IPS-18a (cell line): ENCODE data around the gene CAP1.
A peak's percentile ranks its signal among the peaks of the same experiment; 100 is the strongest.
"Not testable (repeated sequence)": the region's sequence is repeated elsewhere in the genome, so short reads cannot be mapped to it uniquely, and the experiment has no call there.

Experiments used
- H3K27ac ChIP-seq: one replicate; pipeline ENCODE4 v1.5.1; 2013; ENCODE audit warnings: low read length
- H3K27me3 ChIP-seq: one replicate; pipeline ENCODE4 v1.6.1; 2013; ENCODE audit warnings: mild to moderate bottlenecking, low read length; ENCODE audit not compliant: control insufficient read depth, insufficient read depth
- H3K36me3 ChIP-seq: one replicate; pipeline ENCODE4 v1.6.1; 2013; ENCODE audit warnings: low read depth, low read length; ENCODE audit not compliant: control insufficient read depth
- H3K4me1 ChIP-seq: one replicate; pipeline ENCODE4 v1.6.1; 2013; ENCODE audit warnings: low read depth, low read length; ENCODE audit not compliant: control insufficient read depth
- H3K4me3 ChIP-seq: one replicate; pipeline ENCODE4 v1.5.1; 2013; ENCODE audit warnings: low read length
- H3K9ac ChIP-seq: one replicate; pipeline ENCODE4 v1.6.1; 2013; ENCODE audit warnings: mild to moderate bottlenecking, low read length, moderate library complexity
- H3K9me3 ChIP-seq: one replicate; pipeline ENCODE4 v1.6.1; 2013; ENCODE audit warnings: low read depth, low read length; ENCODE audit not compliant: control insufficient read depth

CAP1 gene, protein sequence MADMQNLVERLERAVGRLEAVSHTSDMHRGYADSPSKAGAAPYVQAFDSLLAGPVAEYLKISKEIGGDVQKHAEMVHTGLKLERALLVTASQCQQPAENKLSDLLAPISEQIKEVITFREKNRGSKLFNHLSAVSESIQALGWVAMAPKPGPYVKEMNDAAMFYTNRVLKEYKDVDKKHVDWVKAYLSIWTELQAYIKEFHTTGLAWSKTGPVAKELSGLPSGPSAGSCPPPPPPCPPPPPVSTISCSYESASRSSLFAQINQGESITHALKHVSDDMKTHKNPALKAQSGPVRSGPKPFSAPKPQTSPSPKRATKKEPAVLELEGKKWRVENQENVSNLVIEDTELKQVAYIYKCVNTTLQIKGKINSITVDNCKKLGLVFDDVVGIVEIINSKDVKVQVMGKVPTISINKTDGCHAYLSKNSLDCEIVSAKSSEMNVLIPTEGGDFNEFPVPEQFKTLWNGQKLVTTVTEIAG

DNA sequence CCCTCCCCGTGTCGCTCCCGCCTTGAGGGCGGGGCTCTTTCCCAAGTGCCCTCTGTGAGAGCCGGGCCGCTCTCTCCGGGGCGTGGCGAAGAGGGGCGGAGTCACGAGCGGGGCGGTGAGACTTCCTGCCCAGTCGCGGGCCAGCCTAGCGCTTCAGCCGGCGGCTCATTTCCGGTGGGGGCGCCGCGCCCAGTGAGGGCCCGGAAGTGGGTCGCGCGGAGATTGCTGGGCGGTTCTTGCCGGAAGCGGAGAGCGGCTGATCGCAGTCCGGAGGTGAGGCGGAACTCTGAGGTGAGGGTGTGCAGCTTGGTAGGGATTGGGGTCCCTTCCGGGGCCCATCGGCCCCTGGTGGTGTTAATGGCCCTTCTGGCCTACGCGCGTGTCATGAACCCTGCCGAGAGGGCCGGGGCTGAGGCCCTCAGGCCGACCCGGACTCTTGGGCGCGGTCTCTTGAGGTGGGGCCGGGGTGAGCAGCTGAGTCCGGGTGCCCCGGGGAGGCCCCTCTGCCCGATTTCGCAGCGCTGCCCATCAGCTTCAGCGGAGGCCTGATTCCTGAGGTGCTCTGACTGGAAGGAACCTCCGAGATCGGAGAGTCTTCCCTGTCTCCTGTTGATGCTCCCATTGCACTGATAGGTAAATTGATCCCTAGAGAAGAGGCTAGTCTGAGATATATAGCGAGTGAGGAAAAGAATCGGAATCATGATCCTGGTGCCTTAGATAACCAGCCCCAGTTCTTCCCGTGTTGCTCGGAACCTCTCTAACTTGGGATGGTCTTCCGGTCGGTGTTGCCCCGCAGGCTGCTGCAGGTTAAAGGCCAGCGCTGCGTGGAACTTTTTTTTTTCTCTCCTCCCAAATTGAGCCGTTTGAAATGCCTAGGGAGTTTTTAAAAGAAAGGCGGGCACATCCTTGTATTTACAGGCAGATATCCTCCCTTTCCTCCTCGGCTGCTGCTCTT is at the start of gene CAP1:
Gene CAP1, plus strand, starts transcription at position 219 of the 955 bp plus-strand sequence. CDS start 18,618 bp downstream, outside the sequence.
- no peaks in the 10 kb centered on the region for H3K9me3 ChIP-seq
- H3K9ac ChIP-seq, result peak within 1 kb of the TSS; percentile 100
- peaks cover 8% of the 10 kb centered on the region for H3K36me3 ChIP-seq
- H3K4me1 ChIP-seq, result peaks cover 12% of the 10 kb centered on the region
- H3K27me3 ChIP-seq, result no peaks in the 10 kb centered on the region
- peak within 1 kb of the TSS; percentile 99 for H3K27ac ChIP-seq
- peak within 1 kb of the TSS; percentile 90 for H3K4me3 ChIP-seq

DNA sequence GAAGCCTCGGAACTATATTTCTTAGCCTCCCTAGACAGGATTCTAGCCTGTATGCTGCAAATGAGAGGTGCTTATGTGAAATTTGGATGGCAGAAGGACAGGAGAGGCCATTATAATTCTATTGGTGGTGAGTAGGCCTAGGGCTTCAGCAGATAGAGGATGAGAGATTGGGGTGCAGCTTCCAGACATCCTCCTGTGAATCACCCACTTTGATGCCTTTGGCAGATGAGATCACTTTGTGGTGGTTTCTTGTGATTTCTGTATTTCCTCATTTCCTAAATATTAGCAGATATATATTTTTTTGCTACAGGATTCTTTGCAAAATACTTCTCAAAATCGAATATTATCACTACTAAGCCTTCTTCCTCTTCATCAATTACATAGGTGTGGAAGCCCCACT is 48.3 kb upstream of the CAP1 start:
- H3K4me3 ChIP-seq, result no peak overlapping the region
- H3K27me3 ChIP-seq, result no peaks in the 10 kb centered on the region
- H3K36me3 ChIP-seq, result no peaks in the 10 kb centered on the region
- H3K9ac ChIP-seq, result no peak overlapping the region
- no peaks in the 10 kb centered on the region for H3K9me3 ChIP-seq
- no peaks in the 10 kb centered on the region for H3K4me1 ChIP-seq
- no peak overlapping the region for H3K27ac ChIP-seq

DNA sequence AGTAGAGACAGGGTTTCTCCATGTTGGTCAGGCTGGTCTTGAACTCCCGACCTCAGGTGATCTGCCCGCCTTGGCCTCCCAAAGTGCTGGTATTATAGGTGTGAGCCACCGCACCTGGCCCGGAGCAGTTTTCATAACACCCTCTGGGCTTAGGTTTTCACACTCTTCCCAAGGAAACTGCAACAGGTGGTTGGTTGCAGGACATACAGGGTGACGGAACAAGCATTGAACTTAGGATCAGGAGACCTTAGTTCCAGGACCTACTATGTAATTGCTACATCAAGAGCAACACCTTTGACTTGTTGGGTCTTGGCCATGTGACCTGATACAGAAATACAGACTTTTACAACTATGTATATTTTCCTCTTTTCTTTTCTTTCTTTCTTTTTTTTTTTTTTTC is 47.6 kb upstream of the CAP1 start:
- Histone ChIP-seq H3K36me3 (no peaks in the 10 kb centered on the region), H3K9ac (no peak overlapping the region), H3K27ac (no peak overlapping the region), H3K27me3 (no peaks in the 10 kb centered on the region), H3K4me3 (no peak overlapping the region), H3K4me1 (no peaks in the 10 kb centered on the region), H3K9me3 (no peaks in the 10 kb centered on the region)

DNA sequence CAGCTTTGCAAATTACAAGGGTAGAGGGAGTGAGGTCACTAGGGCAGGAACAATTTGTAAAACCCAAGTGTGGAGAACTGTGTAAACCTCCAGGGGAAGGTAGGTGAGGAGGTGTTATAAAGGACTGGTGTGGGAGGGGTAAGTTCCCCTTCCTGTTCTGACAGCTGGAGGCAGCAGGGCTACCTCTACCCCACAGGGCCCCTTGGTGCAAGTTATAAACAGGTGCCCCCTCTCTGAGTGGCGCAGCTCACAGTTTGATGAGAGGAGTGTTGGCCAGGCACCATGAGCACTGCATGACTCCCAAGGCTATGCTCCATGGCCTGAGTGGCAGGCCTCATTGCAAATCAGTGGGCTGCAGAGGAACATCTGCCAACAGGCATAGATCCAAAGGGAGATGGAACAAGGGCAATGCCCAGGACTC is 44.5 kb upstream of the CAP1 start:
- no peaks in the 10 kb centered on the region for H3K36me3 ChIP-seq
- no peak overlapping the region for H3K4me3 ChIP-seq
- H3K9me3 ChIP-seq, result no peaks in the 10 kb centered on the region
- no peak overlapping the region for H3K9ac ChIP-seq
- no peaks in the 10 kb centered on the region for H3K4me1 ChIP-seq
- no peaks in the 10 kb centered on the region for H3K27me3 ChIP-seq
- H3K27ac ChIP-seq, result no peak overlapping the region

DNA sequence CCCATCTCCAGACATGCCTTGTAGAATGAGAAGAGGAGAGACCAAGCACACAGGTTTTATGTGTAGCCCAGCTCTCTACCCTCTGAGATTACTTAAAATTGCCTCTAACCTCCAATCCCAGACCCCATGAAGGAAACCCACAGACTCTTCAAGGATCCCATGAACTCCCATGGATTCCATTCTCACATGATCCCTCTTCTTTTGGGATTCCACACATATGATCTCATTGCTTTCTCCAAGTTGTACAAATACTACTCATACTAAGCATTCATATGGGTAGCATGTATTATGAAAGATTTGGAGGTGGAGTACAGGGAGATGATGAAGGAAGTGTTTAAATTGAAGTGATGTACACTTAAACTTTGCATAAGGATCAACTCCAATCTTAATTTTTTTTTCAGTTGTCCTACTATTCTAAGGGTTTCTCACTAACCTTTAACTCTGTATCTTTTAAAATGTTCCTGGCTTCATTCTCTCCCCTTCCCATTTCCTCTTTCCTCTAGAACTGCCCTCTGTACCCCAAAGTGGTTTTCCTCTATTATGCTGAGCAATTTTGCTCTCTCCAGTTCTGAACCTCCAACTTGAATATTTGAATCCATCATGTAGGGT is 44.0 kb upstream of the CAP1 start:
- no peak overlapping the region for H3K4me3 ChIP-seq
- no peaks in the 10 kb centered on the region for H3K27me3 ChIP-seq
- no peaks in the 10 kb centered on the region for H3K36me3 ChIP-seq
- no peak overlapping the region for H3K9ac ChIP-seq
- no peaks in the 10 kb centered on the region for H3K9me3 ChIP-seq
- no peaks in the 10 kb centered on the region for H3K4me1 ChIP-seq
- no peak overlapping the region for H3K27ac ChIP-seq

DNA sequence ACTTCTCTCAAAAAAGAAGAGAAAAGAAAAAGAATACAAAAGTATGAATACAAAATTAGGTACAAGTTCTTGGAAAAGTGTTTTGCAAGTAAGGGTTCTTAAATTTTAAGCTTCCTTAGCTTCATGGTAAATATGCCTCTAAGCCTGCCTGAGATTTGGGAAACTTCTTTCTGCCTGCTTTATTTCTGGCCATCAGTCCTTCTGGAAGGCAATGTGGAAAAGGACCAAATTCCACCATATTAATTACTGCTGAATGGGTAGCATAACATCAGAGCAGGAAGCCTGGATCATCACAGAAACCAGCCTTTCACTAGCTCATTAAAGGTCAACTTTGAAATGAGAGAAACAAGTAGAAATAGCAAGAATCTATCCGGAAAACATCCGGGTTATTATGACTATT is 39.1 kb upstream of the CAP1 start:
- H3K27me3 ChIP-seq, result no peaks in the 10 kb centered on the region
- no peaks in the 10 kb centered on the region for H3K36me3 ChIP-seq
- peaks cover 9% of the 10 kb centered on the region for H3K4me1 ChIP-seq
- H3K9ac ChIP-seq, result no peak overlapping the region
- no peak overlapping the region for H3K4me3 ChIP-seq
- H3K9me3 ChIP-seq, result no peaks in the 10 kb centered on the region
- no peak overlapping the region for H3K27ac ChIP-seq

DNA sequence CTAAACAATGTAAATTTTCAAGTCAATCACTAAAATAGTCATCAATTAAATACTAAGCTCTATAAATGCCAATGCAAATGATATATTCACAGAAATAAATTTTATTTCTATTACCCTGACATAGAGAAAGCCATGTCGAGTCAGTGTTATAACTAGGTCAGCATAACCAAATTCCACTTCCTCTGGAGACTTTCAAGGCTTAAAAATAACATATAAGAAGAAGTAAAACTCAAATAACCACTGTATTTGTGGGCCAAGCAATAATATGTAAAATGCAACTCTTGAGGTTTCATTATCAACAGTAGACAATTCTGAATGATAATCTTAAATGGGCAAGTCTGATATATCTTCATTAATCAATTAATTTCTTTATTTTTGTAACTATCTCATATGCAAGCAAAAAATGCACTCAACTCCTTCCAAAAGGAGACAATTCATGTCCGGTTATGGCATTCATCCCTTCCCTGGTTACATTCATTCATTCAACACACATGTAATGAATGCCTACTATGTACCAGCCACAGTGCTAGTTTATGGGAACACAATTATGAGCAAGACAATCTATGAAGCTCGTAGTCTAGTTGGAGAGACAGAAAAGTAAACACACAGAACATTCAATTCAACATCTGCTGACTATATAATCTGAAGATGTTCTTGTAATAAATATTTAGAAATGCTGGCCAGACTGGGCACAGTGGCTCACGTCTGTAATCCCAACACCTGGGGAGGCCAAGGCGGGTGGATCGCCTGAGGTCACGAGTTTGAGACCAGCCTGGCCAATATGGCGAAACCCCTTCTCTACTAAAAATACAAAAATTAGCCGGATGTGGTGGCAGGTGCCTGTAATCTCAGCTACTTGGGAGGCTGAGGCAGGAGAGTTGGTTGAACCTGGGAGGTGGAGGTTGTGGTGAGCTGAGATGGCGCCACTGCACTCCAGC is 37.1 kb upstream of the CAP1 start:
- H3K4me3 ChIP-seq, result no peak overlapping the region
- peaks cover 9% of the 10 kb centered on the region for H3K4me1 ChIP-seq
- no peak overlapping the region for H3K27ac ChIP-seq

DNA sequence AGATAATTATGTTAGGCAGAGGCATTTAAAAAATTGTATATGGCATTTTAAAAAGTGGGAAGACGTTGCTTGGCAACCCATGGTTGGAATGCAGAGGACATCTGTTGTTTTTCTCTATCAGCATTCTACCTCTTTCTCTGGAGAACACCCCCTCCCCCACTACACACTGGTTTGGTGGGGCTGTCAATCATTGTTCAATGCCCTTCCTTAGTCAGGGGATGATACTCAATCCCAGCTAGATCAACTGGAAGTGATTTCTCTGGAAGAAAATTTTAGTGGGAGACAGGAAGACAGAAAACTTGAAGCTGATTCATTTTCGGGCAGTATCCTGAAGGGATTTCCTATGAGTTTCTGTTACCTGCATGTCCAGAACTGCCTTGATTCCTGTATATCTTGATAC is 35.7 kb upstream of the CAP1 start:
- no peak overlapping the region for H3K9ac ChIP-seq
- H3K27ac ChIP-seq, result no peak overlapping the region
- H3K4me1 ChIP-seq, result peaks cover 9% of the 10 kb centered on the region
- H3K27me3 ChIP-seq, result no peaks in the 10 kb centered on the region
- no peak overlapping the region for H3K4me3 ChIP-seq
- no peaks in the 10 kb centered on the region for H3K9me3 ChIP-seq
- no peaks in the 10 kb centered on the region for H3K36me3 ChIP-seq

More for the DNA sequence above, 37.1 kb upstream of the CAP1 start:
- Histone ChIP-seq H3K36me3 (no peaks in the 10 kb centered on the region), H3K9me3 (no peaks in the 10 kb centered on the region), H3K9ac (no peak overlapping the region), H3K27me3 (no peaks in the 10 kb centered on the region)

DNA sequence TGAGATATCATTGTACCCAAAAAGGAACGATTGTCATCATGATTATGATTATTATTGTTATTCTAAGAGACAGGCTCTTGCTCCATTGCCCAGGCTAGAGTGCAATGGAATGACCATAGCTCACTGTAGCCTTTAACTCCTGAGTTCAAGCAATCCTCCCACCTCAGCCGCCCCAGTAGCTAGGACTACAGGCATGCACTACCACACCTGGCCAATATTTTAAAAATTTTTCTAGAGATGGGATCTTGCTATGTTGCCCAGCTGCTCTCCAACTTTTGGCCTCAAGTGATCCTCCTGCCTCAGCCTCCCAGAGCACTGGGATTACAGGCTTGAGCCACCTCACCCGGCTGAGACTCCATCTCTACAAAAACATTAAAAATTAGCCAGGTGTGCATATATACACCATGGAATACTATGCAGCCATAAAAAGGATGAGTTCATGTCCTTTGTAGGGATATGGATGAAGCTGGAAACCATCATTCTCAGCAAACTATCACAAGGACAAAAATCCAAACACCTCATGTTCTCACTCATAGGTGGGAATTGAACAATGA is 33.0 kb upstream of the CAP1 start:
- H3K9ac ChIP-seq, H3K4me3 ChIP-seq, H3K27ac ChIP-seq, H3K4me1 ChIP-seq, H3K27me3 ChIP-seq, H3K9me3 ChIP-seq, H3K36me3 ChIP-seq: not testable (repeated sequence)

DNA sequence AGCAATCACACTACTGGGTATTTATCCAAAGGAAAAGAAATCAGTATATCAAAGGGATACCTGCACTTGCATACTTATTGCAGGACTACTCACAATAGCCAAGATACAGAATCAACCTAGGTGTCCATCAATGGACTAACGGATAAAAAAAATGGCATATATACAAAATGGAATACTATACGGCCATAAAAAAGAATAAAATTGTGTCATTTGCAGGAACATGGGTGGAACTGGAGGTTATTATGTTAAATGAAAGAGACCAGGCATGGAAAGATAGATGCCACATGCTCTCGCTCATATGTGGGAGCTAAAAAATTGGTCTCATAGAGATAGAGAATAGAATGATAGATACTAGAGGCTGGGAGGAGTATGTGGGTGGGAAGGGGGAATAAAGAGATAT is 29.3 kb upstream of the CAP1 start:
- no peak overlapping the region for H3K4me3 ChIP-seq
- H3K9me3 ChIP-seq, result no peaks in the 10 kb centered on the region
- no peaks in the 10 kb centered on the region for H3K4me1 ChIP-seq
- H3K36me3 ChIP-seq, result no peaks in the 10 kb centered on the region
- H3K27ac ChIP-seq, result no peak overlapping the region
- H3K9ac ChIP-seq, result no peak overlapping the region
- no peaks in the 10 kb centered on the region for H3K27me3 ChIP-seq
